HG03575 (cell line): Measurements from ENCODE around the gene SYT9.
A peak's percentile ranks its signal among the peaks of the same experiment; 100 is the strongest.

ENCODE experiments used
- ATAC-seq: cut with Tn5 transposase; IDR thresholded peaks from one replicate; pipeline ENCODE4 v1.9.1; 2021; ENCODE audit not compliant: unreplicated experiment, insufficient number of reproducible peaks, low FRiP score; ENCODE audit errors: extremely low read depth

SYT9 gene

GRCh38 chr11:7268758-7269157 is 17.1 kb downstream of the SYT9 start:
- ATAC-seq, result no peak

DNA sequence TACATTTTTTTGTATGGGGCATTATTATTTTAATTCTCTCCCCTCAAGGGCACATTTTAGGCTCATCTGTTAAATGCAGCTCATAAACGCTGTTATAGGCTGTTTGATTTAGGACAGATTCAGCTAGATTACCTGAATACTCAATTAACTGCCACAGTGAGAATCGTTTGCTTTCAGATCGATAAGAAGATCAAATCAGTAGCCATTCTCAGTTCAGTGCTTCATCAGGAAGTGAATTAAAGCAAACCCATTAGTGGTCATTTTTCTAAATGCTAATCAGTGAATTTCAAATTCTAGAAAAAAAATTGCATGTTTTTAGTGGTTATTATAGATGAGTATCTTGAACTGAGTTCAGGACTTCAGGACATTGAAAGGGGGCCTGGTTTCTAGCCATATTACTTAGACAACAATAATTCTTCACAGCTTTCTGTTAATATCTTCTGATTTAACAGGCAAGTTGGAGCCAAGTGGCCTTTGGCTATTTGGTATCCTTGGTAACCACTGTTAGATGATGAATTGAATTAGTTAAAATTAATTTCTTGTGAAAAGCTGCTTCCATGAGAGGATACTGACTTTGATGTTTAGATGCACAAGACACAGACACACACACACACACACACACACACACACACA is 18.6 kb downstream of the SYT9 start:
- ATAC-seq, result no peak

GRCh38 chr11:7272373-7272772 is 20.7 kb downstream of the SYT9 start:
- ATAC-seq, result no peak

- no peak for ATAC-seq
Observed at GRCh38 chr11:7275133-7275532, 23.4 kb downstream of the SYT9 start.

GRCh38 chr11:7278314-7278917 is 26.7 kb downstream of the SYT9 start:
- ATAC-seq, result peak; percentile 65

DNA sequence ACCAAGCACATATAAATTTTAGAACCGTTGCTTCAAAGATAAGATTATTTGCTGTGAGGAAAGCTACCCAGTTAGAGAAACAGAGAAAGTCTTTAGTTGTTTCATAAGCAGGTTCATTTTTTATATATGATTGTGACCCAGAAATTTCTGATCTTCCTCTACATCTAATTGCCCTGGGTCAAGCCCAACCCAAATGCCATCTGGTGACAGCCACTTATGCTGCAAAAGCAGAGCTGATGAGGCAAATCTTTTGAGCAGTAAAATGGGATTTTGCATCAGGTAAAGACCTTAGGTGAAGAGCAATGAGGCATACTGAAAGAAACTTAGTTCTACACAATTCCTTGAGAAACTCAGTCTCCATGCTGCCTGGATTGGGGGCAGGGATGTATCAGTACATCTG is 28.0 kb downstream of the SYT9 start:
- no peak for ATAC-seq

DNA sequence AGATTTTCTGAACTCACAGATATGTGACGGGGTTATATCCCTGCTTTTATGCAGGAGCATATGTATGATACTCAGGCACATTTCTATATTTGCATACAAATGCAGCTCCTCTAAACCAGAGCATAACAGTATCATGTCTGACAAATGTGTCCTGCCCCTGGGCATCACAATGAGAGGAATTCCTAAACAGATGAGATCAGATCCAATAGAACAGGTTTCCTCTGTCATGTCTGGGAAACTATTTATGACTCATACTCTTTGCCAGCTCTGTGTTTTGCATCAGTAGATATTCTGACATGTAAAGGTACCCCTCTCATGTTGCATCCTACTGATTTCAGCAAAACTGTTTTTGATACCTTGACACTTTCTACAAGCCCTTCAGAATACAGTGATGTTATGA is 29.4 kb downstream of the SYT9 start:
- no peak for ATAC-seq

DNA sequence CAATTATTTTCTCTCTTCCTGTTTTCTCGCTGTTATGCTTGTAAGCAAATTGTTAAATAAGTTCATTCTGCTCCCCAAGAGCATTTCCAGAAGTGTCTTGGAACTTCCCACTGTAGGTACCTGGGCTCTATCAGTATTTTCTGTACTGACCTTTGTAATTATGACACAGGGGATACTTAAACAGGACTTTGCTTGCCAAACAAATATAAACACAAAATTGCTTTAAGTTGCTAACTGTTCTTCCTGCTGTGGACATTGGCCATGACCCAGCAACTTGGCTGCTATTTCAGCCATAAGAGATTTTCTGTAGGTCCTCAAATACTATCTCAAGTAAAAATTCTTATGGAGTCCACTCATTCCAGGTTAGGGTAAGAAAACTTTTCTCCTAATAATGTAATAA is 30.1 kb downstream of the SYT9 start:
- ATAC-seq, result no peak

- no peak for ATAC-seq
Observed at GRCh38 chr11:7286178-7286577, 34.5 kb downstream of the SYT9 start.

DNA sequence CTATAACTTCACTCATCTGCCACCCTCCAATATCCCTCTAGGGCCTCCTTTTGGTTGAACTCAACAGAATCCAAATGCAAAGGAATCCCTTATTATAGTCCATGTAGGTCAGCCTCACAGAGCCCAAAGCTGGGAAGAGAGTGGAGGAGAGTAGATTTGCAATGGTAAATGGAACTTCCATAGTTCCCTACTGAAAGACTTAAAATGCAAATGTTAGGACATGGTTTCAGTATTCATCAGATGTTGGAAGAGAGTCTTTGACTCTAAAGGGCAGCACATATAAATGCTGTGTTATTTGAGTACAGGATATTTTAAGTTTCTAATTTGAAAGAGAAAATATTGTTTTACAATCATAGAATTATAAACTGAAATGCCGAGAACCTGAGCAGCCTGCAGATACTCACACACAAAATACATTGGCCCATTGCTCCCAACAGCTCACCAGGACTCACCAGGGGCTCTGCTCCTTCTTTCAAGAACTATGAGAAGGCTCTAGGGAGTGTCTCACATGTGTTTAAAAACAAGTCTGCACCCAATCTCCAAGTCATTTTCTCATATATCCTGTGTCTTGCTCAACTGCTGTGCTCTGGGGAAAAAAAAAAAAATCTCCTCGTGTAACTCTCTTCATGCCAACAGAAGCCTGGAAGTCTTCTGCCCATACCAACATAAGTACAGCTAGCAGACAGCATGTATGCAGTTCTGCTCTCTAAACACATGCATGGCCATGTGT is 39.6 kb downstream of the SYT9 start:
- no peak for ATAC-seq

GRCh38 chr11:7292922-7293321 is 41.2 kb downstream of the SYT9 start:
- ATAC-seq, result no peak

DNA sequence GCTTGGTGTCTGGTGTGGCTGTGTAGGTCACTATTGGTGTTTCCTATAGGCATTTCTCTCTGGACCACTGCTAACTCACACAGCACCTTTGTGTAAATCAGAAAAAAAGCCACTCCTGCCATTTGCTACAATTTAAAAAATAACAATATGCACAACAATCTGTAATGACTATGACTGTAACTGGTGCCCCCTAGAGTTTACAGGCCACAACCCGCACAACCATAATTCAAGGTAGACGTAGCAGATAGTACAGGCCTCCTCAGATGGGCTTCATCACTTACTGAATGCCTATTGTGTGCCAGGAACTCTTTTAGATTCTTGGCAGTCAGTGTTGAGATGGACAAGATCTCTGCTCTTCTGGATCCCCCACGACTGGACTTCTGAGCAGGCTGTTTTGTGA is 47.7 kb downstream of the SYT9 start:
- ATAC-seq, result no peak

- no peak for ATAC-seq
Observed at GRCh38 chr11:7300281-7300680, 48.6 kb downstream of the SYT9 start.

- ATAC-seq, result no peak
Observed at GRCh38 chr11:7303146-7303545, 51.4 kb downstream of the SYT9 start.

DNA sequence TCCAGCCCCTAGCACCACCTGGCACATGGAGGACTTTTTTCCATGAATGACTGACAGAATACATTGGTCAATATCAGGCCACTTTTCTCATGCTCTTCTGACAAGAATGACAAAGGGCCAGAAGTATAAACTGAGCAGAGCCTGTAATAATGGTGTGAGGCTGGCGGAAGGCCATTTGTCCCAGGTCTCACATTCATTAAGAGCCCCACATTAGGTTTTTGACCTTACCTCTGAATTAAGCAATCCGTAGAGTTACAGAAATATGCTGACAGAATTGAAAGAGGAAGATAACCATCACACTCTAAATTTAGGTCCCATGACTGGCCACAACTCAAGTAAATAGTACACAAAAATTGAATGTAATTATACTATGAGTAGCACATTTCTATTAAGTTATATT is 55.2 kb downstream of the SYT9 start:
- ATAC-seq, result no peak

GRCh38 chr11:7307836-7308235 is 56.1 kb downstream of the SYT9 start:
- no peak for ATAC-seq

GRCh38 chr11:7311903-7312302 is 60.2 kb downstream of the SYT9 start:
- ATAC-seq, result no peak

DNA sequence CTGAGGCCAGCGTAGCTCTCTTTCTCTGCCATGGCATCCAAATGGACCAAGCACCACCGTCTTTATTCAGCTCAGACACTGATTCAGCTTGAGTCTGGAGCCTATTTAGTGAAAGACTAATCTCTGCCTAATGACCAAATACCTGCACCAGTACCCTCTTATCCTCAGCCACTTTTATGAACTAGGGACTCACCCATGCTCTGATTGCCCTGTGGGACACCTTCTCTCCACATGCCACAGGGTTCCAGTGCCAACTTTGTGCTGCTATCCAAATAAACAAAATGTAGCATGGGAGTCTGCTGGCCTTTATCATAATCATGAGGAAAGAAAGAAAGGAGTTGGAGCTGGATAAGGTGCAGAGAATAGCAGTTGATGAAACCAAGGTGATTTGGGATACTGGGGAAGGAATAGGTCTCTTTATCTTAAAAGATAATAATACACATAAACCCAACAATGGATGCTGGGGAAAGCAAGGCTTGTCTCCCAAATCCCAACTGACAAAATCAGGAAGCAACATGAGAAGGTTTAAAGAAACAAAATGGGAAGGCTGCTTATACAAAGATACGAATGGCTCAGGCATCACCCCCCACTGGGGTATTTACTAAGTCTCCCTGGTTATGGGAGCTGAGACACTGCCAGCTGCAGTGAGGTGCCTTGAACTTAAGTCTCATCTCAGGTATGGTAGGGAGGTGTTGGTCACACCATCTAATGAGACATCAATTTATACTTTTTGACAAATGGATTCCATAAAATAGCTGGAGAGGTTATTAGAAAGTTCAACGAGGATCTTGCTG is 63.3 kb downstream of the SYT9 start:
- ATAC-seq, result no peak

- no peak for ATAC-seq
Observed at GRCh38 chr11:7319501-7319900, 67.8 kb downstream of the SYT9 start.

GRCh38 chr11:7320306-7320705 is 68.6 kb downstream of the SYT9 start:
- no peak for ATAC-seq
